ENCODE results near the gene PTPRK. TPM values are rescaled to one million over a fixed set of nuclear protein-coding genes. Genes with fewer than 3 reads are reported as not detected.
A peak's percentile ranks its signal among the peaks of the same experiment; 100 is the strongest.

PTPRK gene
- total RNA-seq (49.8 and 75.5 TPM in 2 replicates), polyA plus RNA-seq (19.4 and 20.6 TPM in 2 replicates), polyA minus RNA-seq (ENCODE audit: low replicate concordance) (66.1 and 77.3 TPM in 2 replicates)
- 32.3 and 35.4 TPM in 2 replicates for polyA plus RNA-seq (2012)

DNA sequence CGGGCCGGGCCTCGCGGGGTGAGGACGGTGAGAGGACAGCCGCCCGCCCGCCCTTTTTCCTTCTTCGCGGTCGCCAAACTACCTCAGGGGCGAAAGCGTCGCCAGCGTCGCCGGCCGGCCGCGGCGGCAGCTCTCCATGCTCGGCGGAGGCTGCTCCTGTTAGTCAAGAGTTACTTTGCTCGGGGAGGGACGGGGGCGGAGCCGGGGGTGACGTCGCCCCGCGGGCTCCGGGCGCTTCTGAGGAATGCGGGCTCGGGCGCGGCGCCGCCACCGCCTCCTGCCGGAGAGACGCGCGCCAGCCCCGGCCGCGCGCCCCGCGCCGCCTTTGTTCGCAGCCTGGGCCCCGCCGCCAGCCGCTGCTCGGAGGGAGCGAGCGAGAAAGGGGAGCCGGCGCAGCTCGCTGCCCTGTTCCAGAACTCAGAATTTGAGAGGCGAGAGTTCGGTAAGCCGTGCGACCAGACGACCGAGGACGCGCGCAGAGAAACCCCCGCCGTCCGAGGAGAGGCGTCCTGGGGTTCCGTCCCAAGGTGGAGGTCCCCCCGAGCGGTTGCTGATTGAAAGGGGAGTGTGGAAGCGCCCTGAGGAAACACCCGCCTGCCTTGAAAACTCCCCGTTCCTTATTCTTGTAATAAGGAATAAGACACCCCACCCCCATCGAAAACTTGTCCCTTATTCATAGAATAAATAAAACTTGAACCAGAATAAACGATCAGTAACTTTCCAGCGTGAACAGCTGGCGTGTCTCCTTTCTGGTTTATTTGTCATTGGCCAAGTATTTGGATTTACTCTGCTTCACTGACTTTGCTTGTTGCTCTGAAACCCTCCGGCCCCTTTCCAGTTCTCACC is at the start of gene PTPRK:
Gene PTPRK (minus strand): TSS at position 164 of the 846 bp plus-strand sequence. CDS start 241 bp downstream, outside the sequence.
- H3K9me3 ChIP-seq (ENCODE audit: control insufficient read depth, insufficient read depth, low read depth, low read length), result no peaks in the 10 kb centered on the region
- H3K27me3 ChIP-seq (ENCODE audit: control insufficient read depth, insufficient read depth, low read length), result no peaks in the 10 kb centered on the region
- peak within 1 kb of the TSS; percentile 92 for H3K27ac ChIP-seq (ENCODE audit: insufficient read depth, low read length)
- peak within 1 kb of the TSS; percentile 93 for H3K4me2 ChIP-seq (ENCODE audit: extremely low read depth, insufficient read depth, low read length)
- H2AFZ ChIP-seq (ENCODE audit: low read length), result peak within 1 kb of the TSS; percentile 93
- H3K36me3 ChIP-seq (ENCODE audit: control insufficient read depth, insufficient read depth, low read length), result no peaks in the 10 kb centered on the region
- H3K4me1 ChIP-seq (ENCODE audit: control insufficient read depth, extremely low read depth, insufficient read depth, low read length), result peaks cover 21% of the 10 kb centered on the region
- peaks cover 44% of the 10 kb centered on the region for H3K79me2 ChIP-seq (ENCODE audit: control insufficient read depth, insufficient read depth, low read length)
- peak; percentile 91 to 92 for DNase-seq (ENCODE audit: low read depth in 2 of 2)
- TF ChIP-seq, protein P1, sequence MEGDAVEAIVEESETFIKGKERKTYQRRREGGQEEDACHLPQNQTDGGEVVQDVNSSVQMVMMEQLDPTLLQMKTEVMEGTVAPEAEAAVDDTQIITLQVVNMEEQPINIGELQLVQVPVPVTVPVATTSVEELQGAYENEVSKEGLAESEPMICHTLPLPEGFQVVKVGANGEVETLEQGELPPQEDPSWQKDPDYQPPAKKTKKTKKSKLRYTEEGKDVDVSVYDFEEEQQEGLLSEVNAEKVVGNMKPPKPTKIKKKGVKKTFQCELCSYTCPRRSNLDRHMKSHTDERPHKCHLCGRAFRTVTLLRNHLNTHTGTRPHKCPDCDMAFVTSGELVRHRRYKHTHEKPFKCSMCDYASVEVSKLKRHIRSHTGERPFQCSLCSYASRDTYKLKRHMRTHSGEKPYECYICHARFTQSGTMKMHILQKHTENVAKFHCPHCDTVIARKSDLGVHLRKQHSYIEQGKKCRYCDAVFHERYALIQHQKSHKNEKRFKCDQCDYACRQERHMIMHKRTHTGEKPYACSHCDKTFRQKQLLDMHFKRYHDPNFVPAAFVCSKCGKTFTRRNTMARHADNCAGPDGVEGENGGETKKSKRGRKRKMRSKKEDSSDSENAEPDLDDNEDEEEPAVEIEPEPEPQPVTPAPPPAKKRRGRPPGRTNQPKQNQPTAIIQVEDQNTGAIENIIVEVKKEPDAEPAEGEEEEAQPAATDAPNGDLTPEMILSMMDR (conservative IDR thresholded peaks at IDR 0.05 in 1 of 2, IDR thresholded peaks at IDR 0.05 in 1 of 2; ENCODE audit: low read depth in 1 of 2, low read length in 2 of 2), result no peak
- no peak for TF ChIP-seq EZH2 (IDR thresholded peaks at IDR 0.05; ENCODE audit: low read length, missing control alignments)
- peak within 1 kb of the TSS; percentile 80 to 100 (median 92) for H3K4me3 ChIP-seq (replicated peaks in 1 of 4; ENCODE audit: control extremely low read depth in 1 of 4, insufficient read depth in 1 of 4, low read depth in 3 of 4, low read length in 4 of 4)
- H3K9ac ChIP-seq (ENCODE audit: insufficient read depth, low read length), result peak within 1 kb of the TSS; percentile 96
- peaks cover 1% of the 10 kb centered on the region for H4K20me1 ChIP-seq (ENCODE audit: control insufficient read depth, extremely low read depth, insufficient read depth, low read length)

DNA sequence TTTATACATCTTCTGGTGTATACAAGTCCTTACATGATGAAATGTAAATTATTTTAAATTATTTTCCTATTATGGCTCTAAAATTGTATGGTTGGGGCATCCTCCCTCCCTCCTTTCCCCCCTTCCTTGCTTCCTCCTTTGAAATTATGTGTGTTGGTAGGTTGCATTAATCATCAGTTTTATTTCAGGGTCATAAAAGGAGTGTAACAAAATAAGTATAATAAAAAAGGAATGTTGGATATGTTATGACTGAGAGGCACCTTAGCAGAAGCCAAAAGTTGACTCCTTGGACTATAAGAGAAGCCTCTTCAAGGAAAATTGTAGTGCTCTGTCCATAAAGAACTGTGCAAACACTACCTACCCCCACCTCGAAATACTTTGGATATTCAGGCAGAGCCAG is 46.6 kb upstream of the PTPRK start:
- Histone ChIP-seq H3K27me3 (ENCODE audit: control insufficient read depth, insufficient read depth, low read length) (no peaks in the 10 kb centered on the region), H3K79me2 (ENCODE audit: control insufficient read depth, insufficient read depth, low read length) (no peaks in the 10 kb centered on the region), H3K27ac (ENCODE audit: insufficient read depth, low read length) (no peak overlapping the region), H3K9ac (ENCODE audit: insufficient read depth, low read length) (no peak overlapping the region), H4K20me1 (ENCODE audit: control insufficient read depth, extremely low read depth, insufficient read depth, low read length) (no peaks in the 10 kb centered on the region), H3K4me2 (ENCODE audit: extremely low read depth, insufficient read depth, low read length) (no peak overlapping the region), H3K4me1 (ENCODE audit: control insufficient read depth, extremely low read depth, insufficient read depth, low read length) (peaks cover 7% of the 10 kb centered on the region), H3K9me3 (ENCODE audit: control insufficient read depth, insufficient read depth, low read depth, low read length) (no peaks in the 10 kb centered on the region), H3K36me3 (ENCODE audit: control insufficient read depth, insufficient read depth, low read length) (no peaks in the 10 kb centered on the region), H3K4me3 (replicated peaks in 1 of 4; ENCODE audit: control extremely low read depth in 1 of 4, insufficient read depth in 1 of 4, low read depth in 3 of 4, low read length in 4 of 4) (no peak overlapping the region), H2AFZ (ENCODE audit: low read length) (no peak overlapping the region)
- peak in 1 of 2 donors; percentile 49 for DNase-seq (ENCODE audit: low read depth in 2 of 2)
- TF ChIP-seq EZH2 (IDR thresholded peaks at IDR 0.05; ENCODE audit: low read length, missing control alignments), result no peak
- TF ChIP-seq, protein P1 (conservative IDR thresholded peaks at IDR 0.05 in 1 of 2, IDR thresholded peaks at IDR 0.05 in 1 of 2; ENCODE audit: low read depth in 1 of 2, low read length in 2 of 2), result no peak

DNA sequence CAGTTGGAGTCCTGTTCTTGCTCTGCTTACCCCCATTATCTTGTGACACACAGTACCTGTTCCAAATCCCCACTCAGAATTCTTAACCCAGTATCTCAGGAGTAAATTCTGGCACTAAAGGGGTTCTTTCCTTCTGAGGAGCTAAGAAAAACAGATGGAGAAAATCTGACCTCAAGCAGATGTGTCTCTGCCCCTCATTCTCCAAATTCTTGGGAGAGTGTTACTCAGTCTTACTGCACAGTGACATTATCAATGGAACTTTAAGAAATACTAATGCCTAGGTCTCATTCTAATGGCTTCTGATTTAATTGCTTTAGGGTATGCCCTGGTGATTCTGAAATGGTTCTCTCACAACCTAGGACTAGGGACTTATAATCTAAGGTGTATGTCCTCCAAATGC is 40.6 kb upstream of the PTPRK start:
- H3K27ac ChIP-seq (ENCODE audit: insufficient read depth, low read length), result no peak overlapping the region
- H3K9ac ChIP-seq (ENCODE audit: insufficient read depth, low read length), result no peak overlapping the region
- H3K4me1 ChIP-seq (ENCODE audit: control insufficient read depth, extremely low read depth, insufficient read depth, low read length), result no peaks in the 10 kb centered on the region
- H2AFZ ChIP-seq (ENCODE audit: low read length), result no peak overlapping the region
- no peak for TF ChIP-seq EZH2 (IDR thresholded peaks at IDR 0.05; ENCODE audit: low read length, missing control alignments)
- TF ChIP-seq, protein P1 (conservative IDR thresholded peaks at IDR 0.05 in 1 of 2, IDR thresholded peaks at IDR 0.05 in 1 of 2; ENCODE audit: low read depth in 1 of 2, low read length in 2 of 2), result no peak
- peak in 1 of 2 donors; percentile 13 for DNase-seq (ENCODE audit: low read depth in 2 of 2)
- no peaks in the 10 kb centered on the region for H3K9me3 ChIP-seq (ENCODE audit: control insufficient read depth, insufficient read depth, low read depth, low read length)
- H3K27me3 ChIP-seq (ENCODE audit: control insufficient read depth, insufficient read depth, low read length), result no peaks in the 10 kb centered on the region
- H3K79me2 ChIP-seq (ENCODE audit: control insufficient read depth, insufficient read depth, low read length), result no peaks in the 10 kb centered on the region
- no peak overlapping the region for H3K4me3 ChIP-seq (replicated peaks in 1 of 4; ENCODE audit: control extremely low read depth in 1 of 4, insufficient read depth in 1 of 4, low read depth in 3 of 4, low read length in 4 of 4)
- H4K20me1 ChIP-seq (ENCODE audit: control insufficient read depth, extremely low read depth, insufficient read depth, low read length), result no peaks in the 10 kb centered on the region
- no peaks in the 10 kb centered on the region for H3K36me3 ChIP-seq (ENCODE audit: control insufficient read depth, insufficient read depth, low read length)
- H3K4me2 ChIP-seq (ENCODE audit: extremely low read depth, insufficient read depth, low read length), result no peak overlapping the region

Measured in fibroblast of lung (primary cell).